Tibial artery (tissue), 4 donors: ENCODE data around the gene GPR68.

Source experiments
- DNase-seq, 2 donors: peaks; one replicate each; pipeline ENCODE4 v3.0.0-alpha.2; 2019
- H3K27ac ChIP-seq, 2 donors: fragments of 200-600 bp; sonication (generic) in 1 of 2; 1 replicate in 1 of 2; 2 replicates in 1 of 2; pipeline ENCODE4 v1.5.1; 2018 to 2019; ENCODE audit warnings: mild to moderate bottlenecking in 1 of 2
- H3K27me3 ChIP-seq, 2 donors: fragments of 200-600 bp; sonication (generic) in 1 of 2; one replicate each; pipeline versions ENCODE4 v1.5.1 to v1.6.0; 2016 to 2019
- H3K36me3 ChIP-seq, 3 donors: fragments of 200-600 bp; sonication (generic) in 2 of 3; one replicate each; pipeline ENCODE4 v1.5.1; 2016 to 2019; ENCODE audit warnings: mild to moderate bottlenecking in 2 of 3
- H3K4me1 ChIP-seq, 4 donors: fragments of 200-600 bp; sonication (generic) in 2 of 4; 1 replicate in 3 of 4; 2 replicates in 1 of 4; pipeline ENCODE4 v1.5.1; 2016 to 2019
- H3K4me3 ChIP-seq, 2 donors: fragments of 200-600 bp; sonication (generic) in 1 of 2; 1 replicate in 1 of 2; 2 replicates in 1 of 2; pipeline ENCODE4 v1.5.1; 2018 to 2019; ENCODE audit warnings: mild to moderate bottlenecking in 2 of 2
- H3K9me3 ChIP-seq, 3 donors: fragments of 200-600 bp; sonication (generic) in 1 of 3; one replicate each; pipeline ENCODE4 v1.5.1; 2016 to 2019
- intact Hi-C: fragments of 100-400 bp; cut with DNase I; formaldehyde crosslinking; loops from one replicate; pipeline ENCODE4 v1.15.0; 2023; ENCODE audit warnings: low total_unique reads
- TF ChIP-seq, protein P1 (sequence below), 2 experiments: fragments of 200-600 bp in 1 of 2; fragments of 450-650 bp in 1 of 2; IDR thresholded peaks; one replicate each; pipeline ENCODE4 v1.5.1; 2017 to 2019; ENCODE audit warnings: antibody characterized with exemption in 2 of 2, mild to moderate bottlenecking in 1 of 2, moderate library complexity in 1 of 2

GPR68 gene

DNA sequence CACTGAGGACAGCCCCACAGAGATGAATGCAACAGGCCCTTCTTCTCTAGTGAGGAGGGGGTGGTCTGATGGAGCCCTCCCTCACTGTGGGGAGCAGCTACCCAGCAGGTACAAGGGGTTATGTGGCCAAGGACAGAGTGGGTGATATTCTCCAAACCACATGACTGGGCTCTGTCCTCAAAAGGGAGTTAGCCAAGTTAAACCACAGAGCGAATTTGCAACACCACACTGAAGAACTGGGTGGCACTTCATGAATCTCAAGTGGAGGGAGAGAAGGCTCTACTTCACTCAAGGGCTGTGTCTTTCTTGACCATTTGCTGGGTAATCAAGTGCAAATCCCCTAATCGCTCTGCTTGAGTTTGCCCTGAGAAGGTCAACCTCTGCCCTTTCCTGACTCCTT lies 12.5 kb downstream of the GPR68 start:
- Histone ChIP-seq H3K4me3 (no peak overlapping the region), H3K4me1 (no peaks in the 10 kb centered on the region), H3K27ac (no peak overlapping the region), H3K36me3 (peaks cover 7 to 27% (median 18%) of the 10 kb centered on the region in 3 donors), H3K27me3 (no peaks in the 10 kb centered on the region), H3K9me3 (peaks cover 0 to 20% (median 18%) of the 10 kb centered on the region in 3 donors)
- intact Hi-C loops: no loop called here
- DNase-seq: no peak
- TF ChIP-seq, protein P1, sequence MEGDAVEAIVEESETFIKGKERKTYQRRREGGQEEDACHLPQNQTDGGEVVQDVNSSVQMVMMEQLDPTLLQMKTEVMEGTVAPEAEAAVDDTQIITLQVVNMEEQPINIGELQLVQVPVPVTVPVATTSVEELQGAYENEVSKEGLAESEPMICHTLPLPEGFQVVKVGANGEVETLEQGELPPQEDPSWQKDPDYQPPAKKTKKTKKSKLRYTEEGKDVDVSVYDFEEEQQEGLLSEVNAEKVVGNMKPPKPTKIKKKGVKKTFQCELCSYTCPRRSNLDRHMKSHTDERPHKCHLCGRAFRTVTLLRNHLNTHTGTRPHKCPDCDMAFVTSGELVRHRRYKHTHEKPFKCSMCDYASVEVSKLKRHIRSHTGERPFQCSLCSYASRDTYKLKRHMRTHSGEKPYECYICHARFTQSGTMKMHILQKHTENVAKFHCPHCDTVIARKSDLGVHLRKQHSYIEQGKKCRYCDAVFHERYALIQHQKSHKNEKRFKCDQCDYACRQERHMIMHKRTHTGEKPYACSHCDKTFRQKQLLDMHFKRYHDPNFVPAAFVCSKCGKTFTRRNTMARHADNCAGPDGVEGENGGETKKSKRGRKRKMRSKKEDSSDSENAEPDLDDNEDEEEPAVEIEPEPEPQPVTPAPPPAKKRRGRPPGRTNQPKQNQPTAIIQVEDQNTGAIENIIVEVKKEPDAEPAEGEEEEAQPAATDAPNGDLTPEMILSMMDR (IDR thresholded peaks at IDR 0.05): no peak

DNA sequence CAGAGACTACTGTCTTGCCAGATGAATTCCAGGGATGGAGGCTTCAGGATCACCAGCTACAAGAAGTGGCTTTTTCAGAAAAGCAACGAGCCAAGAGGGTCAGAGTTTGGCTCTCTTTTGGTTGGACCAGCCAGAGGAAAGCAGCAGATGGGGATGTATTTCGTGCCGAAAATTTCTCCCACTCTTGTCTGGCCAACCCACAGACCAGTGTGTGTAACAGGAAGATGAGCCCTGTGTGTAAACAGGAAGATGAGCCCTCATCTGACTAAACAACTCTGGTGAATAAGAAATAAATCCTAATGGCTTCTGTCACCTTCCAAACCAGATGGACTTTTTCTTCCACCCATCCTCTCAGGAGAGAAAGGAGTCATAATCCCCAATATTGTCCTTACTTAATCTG lies 13.1 kb downstream of the GPR68 start:
- no peak for DNase-seq
- no peak overlapping the region for H3K27ac ChIP-seq
- H3K4me1 ChIP-seq: no peaks in the 10 kb centered on the region
- H3K9me3 ChIP-seq: peaks cover 0 to 20% (median 18%) of the 10 kb centered on the region in 3 donors
- H3K36me3 ChIP-seq: peaks cover 7 to 27% (median 18%) of the 10 kb centered on the region in 3 donors
- H3K27me3 ChIP-seq: no peaks in the 10 kb centered on the region
- TF ChIP-seq, protein P1 (IDR thresholded peaks at IDR 0.05): no peak
- H3K4me3 ChIP-seq: no peak overlapping the region
- intact Hi-C loops: no loop called here

DNA sequence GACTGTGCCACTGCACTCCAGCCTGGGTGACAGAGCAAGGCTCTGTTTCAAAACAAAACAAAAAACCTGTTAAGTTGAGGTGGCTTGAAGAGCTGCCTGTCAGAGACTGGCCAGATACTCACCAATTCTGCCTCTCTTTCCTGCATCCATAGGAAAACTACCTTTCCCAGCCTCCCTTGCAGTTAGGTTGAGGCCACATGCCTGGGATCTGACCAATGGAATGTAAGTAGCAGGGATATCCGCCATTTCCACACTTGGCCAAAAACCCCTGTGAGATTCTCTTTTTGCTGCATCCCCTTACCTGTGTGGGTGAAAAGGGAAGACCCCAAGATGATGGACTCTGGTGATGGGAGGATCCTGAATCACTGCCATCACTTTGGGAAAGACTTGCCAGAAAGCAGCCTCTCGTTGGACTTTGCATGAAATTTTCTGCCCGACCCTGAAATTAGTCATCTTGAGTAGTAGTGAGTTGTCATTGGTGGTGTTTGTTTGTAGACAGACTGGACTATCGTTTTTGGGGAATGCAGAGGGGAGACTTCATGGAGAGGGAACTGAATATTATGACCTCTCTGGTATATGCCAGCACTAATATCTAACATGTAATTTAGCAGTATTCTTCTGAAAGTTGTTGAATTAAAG lies 14.0 kb downstream of the GPR68 start:
- DNase-seq: no peak
- Histone ChIP-seq H3K4me3 (no peak overlapping the region), H3K36me3 (peaks cover 8 to 29% (median 18%) of the 10 kb centered on the region in 3 donors), H3K27me3 (no peaks in the 10 kb centered on the region), H3K27ac (no peak overlapping the region), H3K9me3 (peaks cover 0 to 20% (median 18%) of the 10 kb centered on the region in 3 donors), H3K4me1 (no peaks in the 10 kb centered on the region)
- intact Hi-C loops: no loop called here
- TF ChIP-seq, protein P1 (IDR thresholded peaks at IDR 0.05): no peak

DNA sequence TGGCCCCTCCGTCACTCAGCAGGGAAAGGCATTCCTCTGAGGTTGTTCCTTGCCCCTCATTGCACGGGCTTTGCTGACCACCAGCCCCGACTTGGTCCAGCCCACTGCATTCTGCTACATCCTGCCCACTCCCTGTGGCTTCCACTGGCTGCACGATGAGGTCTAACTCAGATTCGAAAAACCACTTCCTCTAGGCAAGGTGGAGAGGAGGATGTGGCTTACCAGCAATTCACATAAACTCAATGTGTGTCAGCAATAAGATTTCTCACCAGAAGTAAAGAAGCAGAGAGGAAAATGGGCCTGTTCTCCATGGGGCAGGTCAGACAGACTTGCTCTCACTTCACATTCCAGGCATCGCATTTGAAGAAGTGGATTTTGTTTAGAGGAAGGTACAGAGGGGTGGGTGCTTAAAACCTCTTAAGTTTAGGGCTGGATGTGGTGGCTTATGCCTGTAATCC lies 14.7 kb downstream of the GPR68 start:
- H3K4me3 ChIP-seq: no peak overlapping the region
- no peaks in the 10 kb centered on the region for H3K4me1 ChIP-seq
- TF ChIP-seq, protein P1 (IDR thresholded peaks at IDR 0.05): no peak
- peaks cover 0 to 20% (median 18%) of the 10 kb centered on the region in 3 donors for H3K9me3 ChIP-seq
- DNase-seq: no peak
- intact Hi-C loops: no loop called here
- peaks cover 15 to 37% (median 19%) of the 10 kb centered on the region in 3 donors for H3K36me3 ChIP-seq
- H3K27ac ChIP-seq: no peak overlapping the region
- no peaks in the 10 kb centered on the region for H3K27me3 ChIP-seq

DNA sequence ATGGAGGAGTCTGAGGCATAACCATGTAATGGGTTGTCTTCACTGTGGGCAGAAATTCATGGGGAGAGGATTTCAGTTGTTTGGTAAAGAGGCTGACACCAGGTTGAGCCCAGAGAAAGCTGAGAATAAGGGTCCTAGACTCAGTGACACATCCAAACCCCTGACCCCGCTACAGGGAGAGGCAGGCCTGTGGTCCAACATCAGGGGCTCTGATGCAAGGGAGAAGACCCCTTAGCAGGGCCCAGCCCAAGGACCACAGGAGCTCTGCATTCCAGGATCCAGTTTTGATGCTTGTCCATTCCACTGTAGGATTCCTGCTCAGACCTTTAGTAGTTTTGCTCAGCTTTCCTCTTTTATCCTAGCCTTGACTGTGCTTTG lies 15.5 kb downstream of the GPR68 start:
- TF ChIP-seq, protein P1 (IDR thresholded peaks at IDR 0.05): no peak
- Histone ChIP-seq H3K4me3 (no peak overlapping the region), H3K36me3 (peaks cover 21 to 44% (median 25%) of the 10 kb centered on the region in 3 donors), H3K4me1 (no peaks in the 10 kb centered on the region), H3K9me3 (peaks cover 0 to 14% (median 12%) of the 10 kb centered on the region in 3 donors), H3K27ac (no peak overlapping the region), H3K27me3 (no peaks in the 10 kb centered on the region)
- DNase-seq: no peak
- intact Hi-C loops: no loop called here
